AML-193 (cell line): ENCODE data around the gene ROGDI.

Source experiments
- DNase-seq, 2 experiments: peaks; one replicate each; lab custom pipeline; 2025; lab: John Stamatoyannopoulos, UW

Gene ROGDI

GRCh38 chr16:4814046-4814445 is 11.6 kb upstream of the ROGDI start:
- DNase-seq = no peak

DNA sequence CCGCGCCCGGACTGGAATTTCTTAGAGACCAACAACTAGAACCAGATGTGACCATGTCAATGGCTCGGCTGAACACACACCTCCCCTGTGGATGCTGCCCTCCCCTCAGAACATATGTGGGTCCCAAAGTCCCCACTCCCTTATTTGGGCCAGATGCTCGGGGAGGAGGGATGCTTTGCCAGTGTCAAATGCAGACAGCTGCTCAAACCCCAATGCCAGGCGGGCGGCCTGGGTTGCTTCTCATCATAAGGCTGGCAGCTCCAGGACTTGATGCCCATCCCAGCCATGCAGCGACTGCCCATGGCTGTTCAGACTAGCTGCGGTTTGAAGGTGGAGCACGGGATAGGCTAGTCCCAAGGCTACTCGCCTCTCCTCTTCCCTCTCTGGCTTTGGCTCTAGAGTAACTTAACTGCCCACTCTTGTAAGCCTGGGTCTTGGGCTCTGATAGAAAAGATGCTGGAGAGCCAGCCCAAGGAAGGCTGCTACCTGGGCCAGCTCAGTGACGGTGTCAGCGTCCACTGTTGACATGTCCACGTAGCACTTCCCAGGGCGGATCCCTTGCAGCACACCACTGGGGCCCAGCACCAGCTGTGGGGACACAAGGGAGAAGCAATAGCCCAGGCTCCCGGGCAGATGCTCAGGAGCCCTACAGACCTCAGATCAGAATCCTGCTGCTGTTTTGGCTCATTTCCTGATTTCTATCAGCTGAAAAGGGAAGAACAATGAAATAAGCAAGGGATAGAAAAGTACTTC is 11.0 kb upstream of the ROGDI start:
- no peak for DNase-seq

- DNase-seq = no peak
These were observed 9.3 kb upstream of the ROGDI start for GRCh38 chr16:4811773-4812172.

- no peak for DNase-seq
These were observed 8.8 kb upstream of the ROGDI start for GRCh38 chr16:4811242-4811641.

GRCh38 chr16:4806280-4806679 is 3.8 kb upstream of the ROGDI start:
- no peak for DNase-seq

- no peak for DNase-seq
These were observed 2.8 kb upstream of the ROGDI start for GRCh38 chr16:4805231-4805630.

- DNase-seq = no peak
These were observed 1.7 kb upstream of the ROGDI start for GRCh38 chr16:4803898-4804762.

GRCh38 chr16:4803401-4803844 is 990 bp upstream of the ROGDI start:
- peak in 1 of 2 experiments; percentile 18 for DNase-seq

GRCh38 chr16:4802659-4803287 is 340 bp upstream of the ROGDI start:
- DNase-seq = peak; percentile 76 to 82

- DNase-seq = no peak
These were observed 1.1 kb downstream of the ROGDI start for GRCh38 chr16:4801051-4801961.

DNA sequence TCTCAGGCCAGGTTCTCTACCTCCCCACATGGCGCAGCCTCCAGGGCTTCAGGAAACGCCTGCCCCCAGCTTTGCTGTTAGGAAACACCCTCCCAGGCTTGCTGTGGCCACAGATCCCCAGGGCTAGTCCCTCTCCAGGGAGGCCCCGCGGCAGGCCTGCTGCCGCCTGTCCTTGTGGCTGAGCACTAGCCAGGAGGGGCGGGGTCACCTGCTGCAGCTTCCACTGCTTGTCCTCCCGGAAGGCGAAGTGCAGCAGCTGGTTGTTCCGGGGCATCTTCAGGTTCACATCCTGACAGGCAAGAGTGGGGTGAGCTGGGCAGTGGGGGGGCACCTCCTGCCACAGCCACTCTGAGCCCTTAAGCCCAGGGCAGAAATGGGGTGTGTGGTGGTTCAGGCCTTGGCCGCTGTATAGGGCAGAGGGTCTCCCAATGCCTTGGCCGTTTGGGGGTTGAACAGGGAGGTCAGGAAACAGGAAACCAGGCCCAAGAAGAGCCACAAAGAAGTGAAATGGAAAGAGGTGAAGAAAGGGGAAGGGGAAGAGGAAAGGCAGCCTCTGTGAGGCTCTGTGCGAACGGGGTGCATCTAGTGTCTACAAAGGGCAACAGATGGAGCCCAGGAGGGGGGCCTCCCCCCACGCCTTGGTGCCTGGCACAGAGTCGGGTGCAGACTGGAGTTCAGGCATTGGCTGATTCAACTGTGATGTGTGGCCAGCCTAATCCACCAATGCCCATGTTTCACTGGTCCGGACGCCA is 2.0 kb downstream of the ROGDI start:
- DNase-seq = peak; percentile 80 to 88

- DNase-seq = no peak
These were observed 3.1 kb downstream of the ROGDI start for GRCh38 chr16:4799171-4799855.

- DNase-seq = no peak
These were observed 4.0 kb downstream of the ROGDI start for GRCh38 chr16:4798456-4798855.

DNA sequence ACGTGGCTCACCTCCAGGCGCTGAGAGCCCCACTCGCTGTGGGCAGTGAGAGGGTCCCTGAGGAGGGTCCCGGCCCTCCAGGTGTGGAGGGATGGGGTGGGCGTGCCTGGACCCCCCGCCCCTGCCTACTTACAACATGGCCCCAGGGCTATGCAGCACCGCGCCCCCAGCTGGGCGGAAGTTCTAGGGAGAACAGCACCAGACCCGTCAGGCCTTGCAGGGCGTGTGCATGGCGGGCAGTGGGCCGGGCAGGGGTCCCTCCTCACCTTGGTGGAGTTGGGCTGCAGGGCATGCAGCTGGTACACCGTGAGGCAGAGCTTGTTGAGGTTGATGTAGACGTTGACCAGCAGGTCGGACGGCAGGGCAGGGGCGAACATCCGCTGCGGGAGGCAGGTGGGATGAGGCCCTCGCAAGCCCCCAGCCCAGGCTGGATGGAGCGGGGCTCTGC is 4.6 kb downstream of the ROGDI start:
- no peak for DNase-seq

GRCh38 chr16:4796982-4797804 is 5.2 kb downstream of the ROGDI start:
- no peak for DNase-seq

DNA sequence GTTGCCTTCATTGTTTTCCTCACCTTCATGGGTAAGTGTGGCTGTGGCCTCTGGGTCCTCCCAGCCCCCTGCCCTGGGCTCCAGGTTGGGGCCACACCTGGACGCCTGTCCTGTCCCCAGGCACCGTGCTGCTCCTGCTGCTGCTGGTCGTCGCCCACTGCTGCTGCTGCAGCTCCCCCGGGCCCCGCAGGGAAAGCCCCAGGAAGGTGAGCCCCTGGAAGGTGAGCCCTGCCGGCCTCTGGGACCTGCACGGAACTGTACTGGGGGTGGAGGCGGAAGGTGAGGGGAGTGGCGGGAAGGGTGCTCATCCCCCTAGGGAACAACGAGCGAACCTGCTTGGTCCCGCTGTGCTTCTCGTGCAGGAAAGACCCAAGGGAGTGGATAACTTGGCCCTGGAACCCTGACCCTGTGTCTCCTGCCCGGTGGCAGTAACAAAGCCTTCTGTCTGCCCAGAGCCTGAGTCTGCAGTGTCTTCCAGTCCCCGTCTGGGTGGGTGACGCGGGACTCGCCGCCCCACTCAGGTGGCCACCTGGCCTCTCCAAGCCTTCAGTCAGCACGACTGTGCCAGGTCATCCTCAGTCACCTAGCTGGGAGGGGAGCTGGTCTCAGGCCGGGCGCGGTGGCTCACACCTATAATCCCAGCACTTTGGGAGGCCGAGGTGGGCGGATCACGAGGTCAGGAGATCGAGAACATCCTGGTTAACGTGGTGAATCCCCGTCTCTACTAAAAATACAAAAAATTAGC is 6.4 kb downstream of the ROGDI start:
- DNase-seq = no peak

GRCh38 chr16:4795181-4795827 is 7.1 kb downstream of the ROGDI start, which contains the start of gene SMIM22:
SMIM22 (plus strand) TSS chr16:4795369; CDS start chr16:4795735, 366 bp downstream.
- no peak for DNase-seq

DNA sequence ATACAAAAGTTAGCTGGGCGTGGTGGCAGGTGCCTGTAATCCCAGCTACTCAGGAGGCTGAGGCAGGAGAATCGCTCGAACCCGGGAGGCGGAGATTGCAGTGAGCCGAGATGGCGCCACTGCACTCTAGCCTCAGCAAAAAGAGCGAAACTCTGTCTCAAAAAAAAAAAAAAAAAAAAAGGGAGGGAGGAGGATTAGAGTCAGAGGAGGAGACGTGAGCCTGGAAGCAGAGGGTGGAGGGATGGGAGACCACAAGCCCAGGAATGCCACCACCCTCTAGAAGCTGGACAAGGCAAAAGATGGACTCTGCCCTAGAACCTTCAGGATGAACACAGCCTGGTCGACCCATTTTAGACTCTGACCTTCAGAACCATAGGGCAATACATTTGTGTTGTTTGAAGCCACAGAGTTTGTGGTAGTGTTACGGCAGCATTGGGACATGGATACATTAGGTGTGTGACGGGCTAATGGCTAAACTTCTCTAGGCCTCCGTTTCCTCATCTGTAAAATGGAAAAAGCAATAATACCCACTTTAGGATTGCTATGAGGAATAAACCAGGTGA is 9.4 kb downstream of the ROGDI start:
- DNase-seq = no peak
